Epithelial cell of prostate (primary cell): ENCODE results near the gene ARPIN.
A peak's percentile ranks its signal among the peaks of the same experiment; 100 is the strongest.
"Not testable (repeated sequence)": the region's sequence is repeated elsewhere in the genome, so short reads cannot be mapped to it uniquely, and the experiment has no call there.

Experiments
- DNase-seq: peaks from one replicate; pipeline ENCODE4 v3.0.0-alpha.2; 2011; ENCODE audit warnings: low read depth, low spot score
- H3K27ac ChIP-seq: fragments of 450-650 bp; 2 replicates; pipeline ENCODE4 v1.5.1; 2017; ENCODE audit warnings: mild to moderate bottlenecking

ARPIN gene

DNA sequence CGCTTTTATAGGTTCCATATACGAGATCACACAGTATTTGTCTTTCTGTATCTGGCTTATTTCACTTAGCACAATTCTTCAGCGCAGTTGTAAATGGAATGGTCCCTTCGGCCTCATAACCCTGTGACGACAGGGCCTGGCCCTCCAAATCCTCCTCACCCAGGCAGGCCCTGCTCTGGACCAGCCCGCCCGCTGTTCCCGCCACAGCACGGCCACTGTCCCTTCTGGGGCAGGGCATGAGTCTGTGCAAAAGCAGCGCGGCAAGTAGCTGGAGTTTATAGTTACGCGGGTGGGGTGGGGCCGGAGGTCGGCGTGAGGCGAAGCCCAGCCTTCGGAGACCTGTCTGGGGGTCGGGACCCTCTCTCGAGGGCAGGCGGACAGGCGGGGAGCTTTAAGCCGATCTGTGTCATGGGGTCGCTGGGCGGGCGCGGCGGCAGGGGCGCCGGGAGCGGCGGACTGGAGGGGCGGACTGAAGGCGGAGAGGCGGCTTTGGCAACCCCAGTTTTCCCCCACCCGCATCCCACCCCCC is 543 bp downstream of the ARPIN start:
- DNase-seq = no peak
- H3K27ac ChIP-seq = no peak overlapping the region

DNA sequence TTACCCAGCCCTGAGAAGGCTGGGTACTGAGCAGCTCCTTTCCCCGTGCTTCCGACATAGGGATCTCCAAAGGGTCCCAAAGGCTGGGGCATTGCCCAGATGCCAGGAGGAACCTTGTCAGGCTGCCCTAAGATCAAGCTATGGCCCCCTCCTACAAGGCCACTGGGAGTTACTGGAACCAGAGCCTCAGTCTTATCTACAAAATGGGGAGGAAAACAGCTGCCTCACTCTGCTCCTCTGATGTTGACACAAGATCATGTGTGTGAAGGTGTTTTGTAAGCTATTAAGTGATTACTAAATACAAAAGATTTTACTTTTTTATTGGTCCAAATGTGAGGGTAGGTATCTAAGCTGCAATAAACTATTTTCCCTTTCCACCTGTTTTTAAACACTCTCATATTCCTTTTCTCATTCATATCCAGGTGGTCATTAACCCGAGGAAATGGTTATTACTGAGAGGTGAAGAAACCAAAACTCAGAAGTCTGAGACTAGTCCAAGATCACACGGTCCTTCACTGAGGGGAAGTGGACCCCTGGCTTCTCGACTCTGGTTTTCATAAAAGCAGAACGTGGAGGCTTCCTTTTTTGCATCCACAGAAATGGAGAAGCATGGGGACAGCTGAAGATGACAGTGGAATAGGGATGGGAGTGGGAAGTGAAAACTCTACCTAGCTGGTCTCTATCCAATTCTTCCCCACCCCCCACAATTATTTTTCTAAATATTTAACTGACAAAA is 1.7 kb downstream of the ARPIN start:
- DNase-seq = no peak
- no peak overlapping the region for H3K27ac ChIP-seq

DNA sequence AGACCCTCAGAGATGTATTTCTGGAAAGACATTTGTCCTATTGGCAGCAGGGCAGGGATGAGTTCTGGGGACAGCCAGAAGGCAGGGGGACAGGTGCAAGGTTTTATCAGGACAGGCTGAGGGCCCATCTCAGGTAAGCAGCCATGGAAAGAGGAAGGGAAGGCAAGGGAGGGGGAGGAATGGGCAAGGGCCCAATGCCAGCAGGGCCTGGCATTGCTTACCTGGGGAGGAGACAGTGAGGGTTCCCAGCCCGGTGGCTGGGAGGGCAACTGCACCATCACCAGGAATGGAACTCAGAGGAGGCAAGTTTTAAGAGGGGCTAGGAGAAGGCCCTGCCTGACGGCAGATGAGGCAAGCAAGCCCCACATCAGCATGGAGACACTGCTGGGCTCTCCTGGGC is 3.1 kb downstream of the ARPIN start:
- DNase-seq = no peak
- no peak overlapping the region for H3K27ac ChIP-seq

GRCh38 chr15:89908226-89908625 is 4.5 kb downstream of the ARPIN start:
- no peak for DNase-seq
- no peak overlapping the region for H3K27ac ChIP-seq

- no peak for DNase-seq
- no peak overlapping the region for H3K27ac ChIP-seq
These were observed 5.5 kb downstream of the ARPIN start for GRCh38 chr15:89907289-89907688.

DNA sequence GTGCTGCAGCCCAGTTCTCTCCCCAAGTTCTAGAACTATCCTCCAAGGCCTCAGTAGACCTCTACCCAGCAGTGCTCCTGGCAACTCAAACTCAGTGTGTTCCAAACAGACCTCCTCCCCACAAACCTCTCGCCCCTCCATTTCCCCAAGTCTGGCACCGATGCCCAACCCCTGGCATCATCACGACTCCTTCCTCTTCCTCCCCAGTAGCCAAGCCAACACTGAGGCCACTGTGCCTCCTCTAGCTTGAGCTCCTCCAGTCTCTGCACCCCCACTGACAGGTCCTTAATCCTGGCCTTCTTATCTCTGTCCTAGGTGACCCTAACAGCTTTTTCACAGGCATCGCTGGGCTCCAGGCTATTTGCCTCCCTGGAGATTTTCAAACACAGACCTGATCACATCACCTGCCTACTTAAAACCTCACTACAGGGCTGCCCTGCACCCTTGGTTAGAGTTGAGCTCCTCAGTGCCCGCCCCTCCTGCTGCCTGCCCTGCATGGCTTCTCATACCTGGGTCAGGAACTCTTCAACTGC is 6.8 kb downstream of the ARPIN start:
- no peak for DNase-seq
- H3K27ac ChIP-seq = no peak overlapping the region

DNA sequence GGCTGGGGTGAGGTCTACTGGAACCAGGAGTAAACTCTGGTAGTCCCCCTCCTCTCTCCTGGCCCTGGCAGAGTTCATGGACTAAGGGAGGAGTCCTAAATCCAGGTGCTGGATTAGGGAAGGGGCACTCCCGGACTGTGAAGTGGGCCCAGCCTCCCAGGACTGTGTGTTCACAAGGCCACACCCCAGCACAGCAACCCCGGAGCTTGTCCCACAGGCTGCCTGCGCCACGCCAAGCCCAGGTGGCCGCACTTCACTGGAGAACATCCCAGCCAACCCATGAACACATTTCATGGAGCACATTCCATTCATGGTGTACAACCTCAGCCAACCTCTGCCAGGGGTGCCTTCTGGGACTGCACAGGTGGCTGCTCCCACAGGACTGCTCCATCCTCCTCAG is 8.2 kb downstream of the ARPIN start:
- DNase-seq = no peak
- no peak overlapping the region for H3K27ac ChIP-seq

GRCh38 chr15:89903858-89904130 is 9.0 kb downstream of the ARPIN start:
- no peak for DNase-seq
- no peak overlapping the region for H3K27ac ChIP-seq

DNA sequence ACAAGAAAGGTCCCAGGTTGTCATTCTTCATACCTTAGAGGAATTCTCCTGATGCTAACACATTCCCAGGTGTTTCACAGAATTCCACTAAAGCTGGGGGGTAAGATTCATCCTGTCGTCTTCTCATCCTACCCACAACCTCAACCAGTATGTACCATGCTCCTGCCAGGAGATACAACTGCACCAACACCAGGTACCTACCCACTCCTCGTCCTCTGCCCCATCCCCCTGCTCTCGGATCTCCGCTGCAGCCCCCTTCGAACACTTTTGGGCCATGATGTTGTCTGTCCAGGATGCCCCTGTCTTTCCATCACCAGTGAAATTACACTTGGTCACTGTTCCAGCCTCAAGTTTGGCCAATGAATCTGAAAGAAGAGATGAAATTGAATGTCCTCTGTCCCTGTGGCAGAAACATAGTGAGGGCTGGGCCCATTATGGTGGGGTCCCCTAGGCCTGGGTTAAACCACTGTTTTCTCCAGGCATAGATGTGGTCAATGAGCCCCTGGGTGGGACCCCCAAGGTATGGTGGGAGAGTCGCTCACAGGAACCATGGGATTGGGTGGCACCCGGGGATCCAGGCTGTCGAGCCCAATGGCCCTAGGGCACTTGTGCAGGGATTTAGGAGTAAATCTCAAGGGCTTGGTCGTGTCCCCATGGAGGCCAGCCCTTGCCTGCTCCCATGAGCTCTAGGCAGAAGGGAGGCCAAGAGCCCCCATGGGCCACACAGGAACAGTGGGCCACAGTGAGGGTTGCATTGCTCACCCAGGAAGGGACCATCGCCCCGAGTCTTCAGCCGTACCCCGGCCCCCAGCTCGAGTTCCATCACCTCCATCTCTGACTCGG is 9.5 kb downstream of the ARPIN start:
- no peak overlapping the region for H3K27ac ChIP-seq
- no peak for DNase-seq

GRCh38 chr15:89900849-89901248 is 11.9 kb downstream of the ARPIN start:
- H3K27ac ChIP-seq = no peak overlapping the region
- no peak for DNase-seq

DNA sequence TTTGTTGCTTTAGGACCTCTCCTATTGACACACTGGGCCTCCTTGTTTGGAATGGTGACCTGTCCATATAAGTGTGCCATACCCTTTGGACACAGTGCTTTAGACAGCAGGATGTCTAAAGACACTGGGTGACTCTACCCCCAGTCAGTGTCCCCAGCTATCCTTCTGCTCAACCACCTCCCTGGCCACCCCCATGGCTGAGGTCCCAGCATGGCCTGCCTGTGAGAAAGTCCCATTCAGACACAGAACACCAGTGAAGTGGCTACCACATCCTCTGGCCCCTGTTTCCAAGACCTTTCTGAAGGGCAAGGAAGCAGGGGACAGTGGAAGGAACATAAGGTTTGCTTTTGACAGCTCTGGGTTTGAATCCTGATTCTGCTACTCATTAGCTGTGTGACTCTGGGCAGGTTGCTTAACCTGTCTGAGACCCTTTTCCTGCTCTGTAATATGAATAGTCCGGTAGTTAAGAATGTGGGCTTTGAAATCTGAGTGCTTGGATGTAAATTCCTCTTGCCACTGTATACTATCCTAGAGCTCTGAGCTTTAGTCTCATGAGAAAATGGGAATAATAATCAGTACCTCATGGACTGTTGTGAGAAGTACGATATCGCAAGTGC is 12.7 kb downstream of the ARPIN start:
- DNase-seq = no peak
- H3K27ac ChIP-seq = no peak overlapping the region

GRCh38 chr15:89899295-89899945 is 13.3 kb downstream of the ARPIN start:
- no peak for DNase-seq
- no peak overlapping the region for H3K27ac ChIP-seq

DNA sequence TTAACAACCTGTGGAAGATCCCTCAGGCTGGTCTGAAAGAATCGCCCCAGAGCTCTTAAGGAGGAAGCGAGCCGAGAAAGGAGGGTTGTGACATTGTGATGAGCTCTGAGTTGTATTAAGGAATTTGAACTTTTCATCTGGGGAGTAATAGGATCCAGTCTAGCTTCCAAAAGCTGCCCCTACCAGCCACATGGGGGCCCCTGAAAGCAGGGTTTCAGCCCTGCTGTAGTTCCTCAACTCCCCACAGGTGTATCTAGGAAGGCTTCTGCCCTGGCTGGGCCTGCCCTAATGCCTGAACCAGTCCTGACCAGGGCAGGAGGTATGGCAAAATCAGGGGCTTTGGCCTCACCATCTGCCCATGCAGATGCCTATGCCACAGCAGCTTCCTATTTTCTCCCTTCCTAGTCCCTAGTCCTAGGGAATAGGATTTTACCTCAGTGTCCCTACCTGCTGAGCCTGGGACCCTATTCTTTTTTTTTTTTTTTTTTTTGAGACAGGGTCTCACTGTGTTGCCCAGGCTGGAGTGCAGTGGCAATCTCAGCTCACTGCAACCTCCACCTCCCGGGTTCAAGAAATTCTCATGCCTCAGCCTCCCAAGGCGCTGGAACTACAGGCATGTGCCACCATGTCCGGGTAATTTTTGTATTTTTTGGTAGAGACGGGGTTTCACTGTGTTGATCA is 14.0 kb downstream of the ARPIN start:
- H3K27ac ChIP-seq = no peak overlapping the region
- no peak for DNase-seq

DNA sequence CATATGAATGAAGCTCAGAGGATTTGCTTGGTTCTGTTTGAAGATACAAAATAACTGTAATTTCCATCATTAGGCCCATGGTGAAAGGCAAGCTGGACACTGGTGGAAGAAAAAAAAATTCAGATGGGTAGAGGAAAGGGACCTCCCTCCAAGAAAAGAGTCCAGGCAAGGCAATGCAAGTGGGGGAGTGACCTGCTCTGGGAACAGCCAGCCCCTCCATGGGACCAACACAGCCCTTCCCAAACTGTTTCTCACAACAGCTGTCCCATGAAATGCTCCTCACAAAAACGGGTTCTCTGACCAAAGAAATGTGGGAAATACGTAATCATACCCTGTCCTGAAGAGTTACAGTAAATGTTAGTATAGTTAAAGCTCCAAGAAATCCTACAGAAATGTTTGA is 14.6 kb downstream of the ARPIN start:
- H3K27ac ChIP-seq = no peak overlapping the region
- no peak for DNase-seq

DNA sequence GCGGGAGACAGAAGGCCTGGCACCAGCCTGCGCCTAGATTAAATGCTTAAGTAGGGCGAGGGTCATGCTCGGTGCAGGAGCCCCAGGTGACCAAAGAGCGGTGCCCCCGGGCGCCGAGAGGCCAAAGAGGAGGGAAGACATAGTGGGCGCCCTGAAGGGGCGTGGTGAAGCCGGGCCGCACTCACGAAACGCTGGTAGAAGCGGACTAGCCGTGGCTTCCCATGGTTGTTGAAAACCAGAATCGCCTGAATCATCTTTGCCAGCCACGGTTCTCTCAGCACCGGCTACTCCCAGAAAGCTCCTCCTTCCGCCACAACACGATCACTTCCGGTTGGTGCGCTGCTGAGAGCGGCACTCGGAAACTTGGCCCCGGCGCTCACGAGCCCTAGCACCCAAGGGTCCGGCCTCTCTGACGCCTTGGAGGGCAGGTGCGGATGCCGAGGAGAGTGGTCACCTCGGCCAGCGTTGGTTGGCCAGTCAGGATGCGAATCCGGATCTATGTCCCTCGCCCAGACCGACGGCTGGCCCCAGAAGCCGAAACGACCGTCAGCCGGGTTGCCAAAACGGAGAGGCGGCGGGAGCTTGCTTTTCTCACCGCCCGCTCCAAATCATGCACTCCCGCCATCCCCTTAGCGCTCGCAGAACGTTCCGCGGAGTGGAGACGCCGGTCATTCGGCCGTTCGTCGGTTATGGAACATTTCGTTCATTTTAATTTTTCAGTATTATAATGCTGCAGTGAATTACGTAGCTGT is 18.9 kb downstream of the ARPIN start, which contains the start of gene AP3S2:
TSS of gene AP3S2 (minus strand) at position 299 of the 752 bp plus-strand sequence. CDS start at position 254, 45 bp downstream.
- H3K27ac ChIP-seq = peak within 1 kb of the TSS; percentile 85
- DNase-seq = peak; percentile 81

DNA sequence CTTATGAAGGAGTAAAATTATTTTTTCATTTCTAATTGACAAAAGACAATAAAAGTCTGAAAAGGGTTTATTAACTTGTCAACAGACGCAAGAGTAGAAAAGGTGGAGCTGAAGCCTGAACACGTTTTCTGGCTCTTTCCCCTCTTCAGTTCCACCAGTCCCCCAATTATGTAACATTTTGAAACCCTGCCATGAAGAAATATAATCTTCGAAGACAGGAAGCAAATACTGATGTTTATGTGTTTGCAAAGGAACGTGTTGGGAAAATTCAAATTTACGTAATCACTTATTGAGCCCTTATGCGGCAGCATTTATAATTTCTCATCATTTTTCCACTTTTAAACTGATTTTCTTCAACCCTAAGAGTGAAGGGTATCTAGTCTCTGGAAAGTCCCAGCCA is 19.7 kb downstream of the ARPIN start:
- peak overlapping the region; percentile 85 for H3K27ac ChIP-seq
- no peak for DNase-seq

DNA sequence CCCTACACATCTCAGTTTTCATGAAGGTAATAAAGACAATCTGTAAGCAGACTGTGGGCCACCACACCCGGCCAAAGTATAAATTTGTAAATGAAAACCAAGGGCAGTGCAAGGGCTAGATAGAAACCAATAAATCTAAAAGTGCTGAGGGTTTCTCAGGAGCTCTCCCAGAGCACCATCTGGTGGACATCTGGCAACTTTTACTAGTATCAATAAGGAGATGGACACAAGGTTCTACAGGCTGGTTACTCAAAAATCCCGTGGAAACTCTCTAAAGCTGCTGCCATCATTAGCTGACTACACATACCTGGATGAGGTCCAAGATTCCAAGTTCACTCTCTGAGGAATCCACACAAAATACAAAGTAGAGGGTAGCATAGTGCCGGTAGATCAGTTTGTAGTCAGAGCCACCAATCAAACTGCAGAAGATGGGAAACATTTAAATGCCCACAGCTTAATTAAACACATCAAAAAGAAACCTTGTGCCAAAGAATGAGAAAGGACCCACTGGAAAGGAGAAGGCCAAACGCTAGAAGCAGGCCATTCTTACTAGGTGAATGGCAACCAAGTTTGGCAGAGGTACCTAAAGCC is 24.4 kb downstream of the ARPIN start:
- no peak overlapping the region for H3K27ac ChIP-seq
- DNase-seq = no peak

GRCh38 chr15:89885611-89886010 is 27.1 kb downstream of the ARPIN start:
- H3K27ac ChIP-seq = no peak overlapping the region
- DNase-seq = no peak

DNA sequence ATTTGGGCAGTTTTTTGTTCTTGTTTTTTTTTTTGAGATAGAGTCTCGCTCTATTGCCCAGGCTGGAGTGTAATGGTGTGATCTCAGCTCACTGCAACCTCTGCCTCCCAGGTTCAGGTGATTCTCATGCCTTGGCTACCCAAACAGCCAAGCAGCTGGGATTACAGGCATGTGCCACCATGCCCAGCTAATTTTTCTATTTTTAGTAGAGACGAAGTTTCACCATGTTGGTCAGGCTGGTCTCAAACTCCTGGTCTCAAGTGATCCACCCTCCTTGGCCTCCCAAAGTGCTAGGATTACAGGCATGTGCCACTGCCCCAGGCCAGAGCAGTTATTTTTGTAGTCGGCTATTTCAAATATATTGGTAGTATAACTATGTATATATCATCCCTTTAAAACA is 27.6 kb downstream of the ARPIN start:
- not testable (repeated sequence) for H3K27ac ChIP-seq, DNase-seq
